Embryonic facial prominence (tissue), 1 donor: ENCODE measurements around the gene COBL.
"Not testable (repeated sequence)": the region's sequence is repeated elsewhere in the genome, so short reads cannot be mapped to it uniquely, and the experiment has no call there.

Experiments
- DNase-seq: peaks from one replicate; pipeline ENCODE4 v3.0.0-alpha.2; 2016; ENCODE audit errors: extremely low spot score

Gene COBL

GRCh38 chr7:51010534-51010933, 306.1 kb downstream of the COBL start:
- no peak for DNase-seq

DNA sequence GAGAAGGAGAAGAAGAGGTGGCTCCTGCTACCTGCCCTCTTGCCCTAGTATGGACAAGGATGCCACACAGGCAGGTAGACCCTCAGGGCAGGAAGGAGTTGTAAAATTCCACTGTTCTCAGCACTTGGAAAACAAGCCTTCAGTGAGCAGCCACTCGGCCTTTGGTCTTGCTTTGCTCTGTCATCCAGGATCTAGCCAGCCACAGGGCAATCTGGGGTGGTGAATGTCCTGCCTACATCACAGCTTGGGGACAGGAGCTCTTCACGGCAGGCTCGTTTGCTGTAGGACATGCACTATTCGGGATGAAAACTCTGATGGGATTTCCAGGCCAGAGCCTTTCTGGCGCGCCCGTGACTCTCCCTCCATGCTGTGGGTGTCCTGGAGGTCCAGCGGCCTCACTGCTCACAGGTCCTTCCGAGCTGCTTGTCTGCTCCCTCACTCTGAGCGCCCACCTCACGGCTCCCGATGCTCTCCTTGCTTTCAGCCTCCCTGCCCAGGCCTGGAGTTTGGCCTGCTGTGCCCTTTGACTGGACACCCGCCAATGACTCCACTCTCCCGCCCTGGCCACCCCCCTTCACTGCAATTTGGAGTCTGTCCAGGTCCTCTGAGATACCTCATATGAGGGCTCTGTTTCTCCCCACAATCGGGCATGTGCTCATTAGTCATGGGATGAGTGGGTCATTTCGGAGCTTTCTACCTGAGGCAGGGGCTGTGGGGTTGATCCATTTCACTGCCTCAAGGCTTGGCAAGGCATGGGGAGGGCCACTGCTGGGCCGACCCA, 306.7 kb downstream of the COBL start:
- no peak for DNase-seq

GRCh38 chr7:51007551-51008505, 308.8 kb downstream of the COBL start:
- DNase-seq, result no peak

DNA sequence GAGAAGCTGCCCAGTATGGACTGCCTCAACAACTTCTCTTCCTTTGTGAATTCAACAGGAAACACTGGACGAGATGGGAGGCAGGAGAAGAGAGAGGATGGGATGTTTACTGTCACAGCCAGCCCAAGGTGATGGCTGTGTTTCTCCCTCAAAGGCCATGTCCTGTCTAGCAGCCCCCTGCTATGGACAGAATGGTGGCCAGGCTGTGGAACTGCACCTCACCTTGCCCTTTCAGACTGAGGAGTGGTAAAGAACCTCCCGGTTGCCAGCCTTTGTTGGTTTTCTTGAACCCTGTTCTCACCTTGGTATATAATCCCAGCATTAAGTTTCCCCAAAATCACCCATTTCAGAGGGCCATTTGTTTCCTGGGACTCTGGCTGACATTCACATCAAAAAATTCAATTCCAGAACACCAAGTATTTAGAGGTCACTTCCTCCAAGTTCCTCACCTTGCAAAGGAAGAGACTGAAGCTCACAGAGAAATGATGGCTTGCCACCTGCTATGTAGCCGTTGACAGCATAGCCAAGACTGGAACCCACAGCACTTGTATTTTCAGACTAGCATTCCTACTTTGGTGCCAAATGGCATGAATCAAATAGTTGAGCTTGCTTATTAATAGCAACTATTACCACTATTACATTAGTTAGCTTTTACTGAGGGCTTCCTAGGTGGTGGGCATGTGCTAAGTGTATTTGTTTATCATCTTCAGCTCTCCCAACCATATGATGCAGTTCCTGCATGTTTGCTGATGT, 309.9 kb downstream of the COBL start:
- DNase-seq, result no peak

GRCh38 chr7:51005074-51005473, 311.5 kb downstream of the COBL start:
- no peak for DNase-seq

DNA sequence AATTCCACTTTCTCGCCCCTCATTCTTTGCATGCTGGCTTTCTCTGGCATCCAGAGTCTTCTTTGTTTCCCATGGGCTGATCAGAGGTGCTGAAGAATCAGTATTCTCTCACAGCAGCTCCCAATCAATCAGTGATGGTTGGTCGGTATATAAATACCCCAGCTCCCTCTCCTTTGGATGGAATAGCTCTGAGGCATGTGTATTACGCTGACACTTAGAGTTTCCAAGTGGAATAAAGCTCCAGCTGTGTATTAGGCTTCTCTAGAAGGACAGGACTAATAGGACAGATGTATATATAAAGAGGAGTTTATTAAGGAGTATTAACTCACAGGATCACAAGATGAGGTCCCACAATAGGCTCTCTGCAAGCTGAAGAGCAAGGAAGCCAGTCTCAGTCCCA, 315.7 kb downstream of the COBL start:
- DNase-seq, result no peak

DNA sequence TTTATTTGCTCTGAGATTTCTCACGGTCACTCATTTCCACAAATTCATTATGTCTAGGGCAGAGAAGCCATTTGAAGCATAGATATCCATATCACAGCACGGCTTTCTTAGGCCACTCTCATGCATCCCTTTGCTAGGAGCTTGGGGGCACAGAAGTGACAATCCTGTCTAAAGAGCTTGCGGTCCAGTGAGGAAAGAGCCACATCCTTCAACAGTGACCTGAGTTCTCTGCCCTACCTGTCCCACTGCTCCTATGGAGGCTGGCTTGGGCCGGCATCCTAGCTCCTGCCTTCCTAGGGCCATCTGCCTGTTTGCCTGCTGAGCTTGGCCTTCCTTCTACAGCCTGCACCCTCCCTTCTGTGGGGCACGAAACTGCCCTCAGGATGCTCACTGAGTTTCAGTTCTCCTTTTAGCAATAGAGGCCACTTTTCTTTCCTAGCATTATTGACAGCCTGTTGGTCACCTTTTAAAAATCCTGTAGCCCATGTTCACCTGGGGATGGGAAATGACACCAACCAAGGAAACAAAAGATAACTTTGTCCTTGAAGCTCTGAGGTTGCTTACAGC, 321.8 kb downstream of the COBL start:
- DNase-seq, result no peak

- not testable (repeated sequence) for DNase-seq
Measured at GRCh38 chr7:50990214-50990613, 326.4 kb downstream of the COBL start.

DNA sequence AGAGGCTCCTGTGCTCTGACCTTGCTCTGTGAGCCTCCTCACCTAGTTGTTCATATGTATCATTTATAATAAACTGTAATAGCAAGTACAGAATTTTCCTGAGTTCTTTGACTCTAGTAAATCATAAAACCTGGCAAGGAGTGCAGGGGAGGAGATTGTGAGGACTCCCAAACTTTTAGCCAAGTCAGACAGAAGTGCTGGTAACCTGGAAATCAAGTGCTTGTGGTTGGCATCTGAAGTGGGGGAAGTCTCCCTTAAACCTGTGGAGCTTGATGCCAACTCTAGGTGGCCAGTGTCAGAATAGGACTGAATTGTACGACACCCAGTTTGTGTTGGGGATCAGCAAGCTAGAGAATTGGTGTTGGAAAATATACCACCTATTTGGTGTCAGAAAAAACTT, 327.6 kb downstream of the COBL start:
- no peak for DNase-seq

DNA sequence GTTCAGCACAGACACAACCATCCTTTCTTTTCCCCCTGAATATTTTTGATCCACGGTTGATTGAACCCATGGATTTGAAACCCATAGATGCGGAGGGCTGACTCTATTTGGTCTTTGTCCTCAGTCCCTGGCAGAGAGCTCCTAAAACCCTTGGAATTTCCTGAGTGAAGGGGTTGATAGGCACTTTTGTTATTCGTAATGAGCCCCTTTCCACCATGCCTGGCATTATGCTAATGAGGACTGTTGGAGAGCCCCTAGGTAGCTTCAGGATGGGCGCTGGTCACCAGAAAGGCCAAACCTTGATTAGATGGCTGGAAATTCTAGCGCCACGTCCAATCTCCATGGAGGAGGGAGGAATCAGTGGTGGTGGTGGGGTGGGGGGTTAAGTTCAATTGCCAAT, 328.1 kb downstream of the COBL start:
- no peak for DNase-seq

- DNase-seq, result no peak
Measured at GRCh38 chr7:50985096-50985495, 331.5 kb downstream of the COBL start.

DNA sequence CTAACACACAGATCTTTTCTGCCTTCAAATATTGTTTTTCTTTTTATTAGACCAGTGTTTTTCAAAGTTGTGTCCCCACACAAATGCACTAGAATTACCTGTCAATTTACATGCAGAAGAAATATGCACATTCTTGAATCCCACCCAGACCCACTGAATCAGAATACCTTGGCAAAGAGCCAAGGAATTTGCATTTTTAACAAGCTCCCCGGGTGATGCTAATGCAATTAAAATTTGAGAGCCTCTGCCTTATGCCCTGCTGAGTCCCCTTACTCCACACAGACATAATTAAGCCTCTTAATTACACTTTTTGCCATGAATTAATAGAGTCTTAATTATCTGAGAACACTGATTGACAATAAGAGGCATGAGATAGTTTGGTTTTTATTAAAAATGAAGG, 332.8 kb downstream of the COBL start:
- DNase-seq, result no peak

DNA sequence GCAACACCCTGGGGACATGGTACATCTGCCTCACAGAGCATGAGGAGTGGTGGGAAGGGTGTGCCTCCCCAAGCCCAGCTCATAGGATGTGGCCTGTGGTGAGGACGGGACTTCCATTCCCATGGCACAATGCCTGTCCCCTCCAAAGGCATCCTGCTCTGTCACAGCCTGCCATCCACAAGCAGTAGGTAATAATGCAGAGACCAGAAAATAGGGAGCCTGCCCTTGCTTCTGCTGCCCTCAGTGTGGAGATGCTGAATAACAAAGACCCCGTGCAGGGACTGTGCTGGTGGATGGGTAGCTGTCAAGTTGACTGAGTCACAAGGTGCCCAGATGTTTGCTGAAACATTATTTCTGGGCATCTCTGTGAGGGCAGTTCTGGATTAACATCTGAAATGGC, 334.0 kb downstream of the COBL start:
- no peak for DNase-seq

DNA sequence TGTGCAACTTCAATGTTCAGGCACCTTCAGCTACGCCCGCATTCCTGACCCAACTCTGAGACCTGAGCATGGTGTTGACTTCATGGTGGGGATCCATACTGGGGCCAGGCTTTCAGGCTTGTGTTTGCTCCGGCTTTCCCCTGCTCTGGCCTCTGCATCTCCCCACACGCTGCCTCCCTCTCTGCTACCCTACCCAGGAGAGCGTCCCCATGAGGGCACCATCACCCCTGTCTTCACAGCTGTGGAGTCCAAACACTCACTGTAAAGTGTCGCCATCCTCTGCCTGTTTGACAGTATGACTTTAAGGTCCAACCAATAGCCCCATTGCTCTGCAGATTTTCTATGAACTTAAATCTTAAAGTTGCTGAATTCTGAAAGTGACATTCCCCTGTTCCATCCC, 334.9 kb downstream of the COBL start:
- DNase-seq, result no peak

- DNase-seq, result no peak
Measured at GRCh38 chr7:50980411-50980810, 336.2 kb downstream of the COBL start.

DNA sequence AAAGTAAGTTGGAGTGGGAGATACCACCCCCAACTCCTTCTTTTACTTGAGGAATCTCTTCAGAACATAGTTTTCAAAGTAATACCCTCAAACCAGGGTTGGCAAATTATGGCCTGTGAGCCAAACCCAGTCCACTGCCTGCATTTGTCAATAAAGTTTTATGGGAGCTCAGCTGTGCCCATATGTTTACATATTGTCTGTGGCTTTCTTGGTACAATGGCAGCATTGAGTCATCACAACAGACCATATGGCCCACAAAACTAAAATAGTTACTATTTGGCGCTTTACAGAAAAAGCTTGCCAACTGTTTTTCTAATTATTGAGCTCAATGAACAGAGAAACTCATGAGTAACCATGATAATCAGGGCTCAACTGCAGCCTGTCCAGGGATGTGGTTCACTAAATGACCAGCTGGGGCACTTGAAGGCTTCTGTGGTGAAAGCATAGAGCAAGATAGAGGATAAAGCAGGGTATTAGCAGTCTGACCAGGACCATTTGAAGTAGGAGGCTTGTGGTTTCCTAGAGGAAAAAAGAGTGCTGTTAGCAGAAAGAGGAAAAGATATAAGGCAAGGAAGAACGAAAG, 337.9 kb downstream of the COBL start:
- no peak for DNase-seq

DNA sequence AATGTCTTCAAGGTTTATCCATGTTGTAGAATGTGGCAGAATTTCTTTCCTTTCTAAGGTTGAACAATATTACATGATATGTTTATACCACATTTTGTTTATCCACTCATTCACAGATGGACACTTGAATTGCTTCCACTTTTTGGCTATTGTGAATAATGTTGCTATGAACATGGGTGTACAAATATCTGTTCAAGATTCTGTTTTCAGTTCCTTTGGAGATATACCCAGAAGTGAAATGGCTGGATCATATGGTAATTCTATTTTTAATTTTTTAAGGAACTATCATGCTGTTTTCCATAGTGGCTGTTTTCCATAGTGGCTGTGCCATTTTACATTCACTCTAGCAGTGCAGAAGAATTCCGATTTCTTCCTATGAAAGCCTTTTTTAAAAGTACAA, 339.2 kb downstream of the COBL start:
- no peak for DNase-seq

DNA sequence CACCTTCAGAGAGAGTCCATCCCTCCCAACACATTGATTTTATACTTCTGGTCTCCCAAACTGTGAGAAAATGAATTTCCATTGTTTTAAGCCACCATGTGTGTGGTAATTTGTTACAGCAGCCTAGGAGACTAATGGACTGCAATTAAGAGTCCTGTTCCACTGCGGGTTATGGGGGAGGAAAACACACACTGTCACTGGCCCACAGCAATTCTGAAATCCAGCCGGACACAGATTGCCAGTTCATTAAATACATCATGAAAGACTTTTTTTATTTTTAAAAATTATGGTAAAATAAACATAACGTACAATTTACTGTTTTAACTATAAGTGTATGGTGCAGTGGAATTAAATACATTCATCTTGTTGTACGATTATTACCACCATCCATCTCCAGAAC, 340.5 kb downstream of the COBL start:
- DNase-seq, result no peak

DNA sequence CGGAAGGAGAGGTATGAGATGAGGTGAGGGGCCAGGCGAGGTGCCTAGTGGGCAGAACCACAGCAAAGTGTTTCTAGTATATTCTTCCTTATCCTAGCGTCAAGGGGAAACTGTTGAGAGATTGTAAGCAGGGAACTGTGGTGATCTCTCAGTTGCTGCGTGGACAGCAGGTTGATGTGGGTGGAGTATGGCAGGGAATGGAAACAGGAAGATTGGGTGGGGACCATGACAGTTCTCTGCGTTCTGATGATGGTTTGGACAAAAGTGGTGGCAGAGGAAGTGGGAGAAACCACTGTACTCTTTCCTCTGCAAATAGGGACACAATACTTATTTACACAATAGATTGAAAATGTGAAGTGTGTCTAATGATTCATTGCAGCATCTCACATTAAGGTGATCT, 342.4 kb downstream of the COBL start:
- no peak for DNase-seq

GRCh38 chr7:50973814-50974213, 342.8 kb downstream of the COBL start:
- DNase-seq, result no peak

DNA sequence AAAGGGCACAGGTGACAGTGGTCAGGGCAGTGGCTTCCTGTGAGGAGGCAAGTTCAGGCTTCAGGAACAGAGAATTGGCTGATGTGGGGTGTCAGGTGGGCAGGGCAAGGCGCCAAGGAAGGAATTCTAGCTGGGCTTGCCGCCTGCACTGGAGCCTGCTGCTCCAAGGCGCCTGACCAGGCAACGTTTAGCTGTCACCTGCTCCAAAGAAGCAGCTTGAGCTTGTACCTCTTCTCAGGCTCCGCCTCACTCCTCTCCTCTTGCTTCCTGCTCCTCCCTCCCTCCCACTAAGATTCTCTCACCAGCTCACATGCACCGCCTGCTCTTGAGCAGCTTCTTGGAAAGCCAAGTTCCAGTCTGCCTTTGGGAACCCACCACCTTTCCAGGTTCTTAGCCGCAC, 346.5 kb downstream of the COBL start:
- no peak for DNase-seq
